Measurements from ENCODE around the gene SH3RF3.
A peak's percentile ranks its signal among the peaks of the same experiment; 100 is the strongest.
"Not testable (repeated sequence)": the region's sequence is repeated elsewhere in the genome, so short reads cannot be mapped to it uniquely, and the experiment has no call there.

The SH3RF3 gene

DNA sequence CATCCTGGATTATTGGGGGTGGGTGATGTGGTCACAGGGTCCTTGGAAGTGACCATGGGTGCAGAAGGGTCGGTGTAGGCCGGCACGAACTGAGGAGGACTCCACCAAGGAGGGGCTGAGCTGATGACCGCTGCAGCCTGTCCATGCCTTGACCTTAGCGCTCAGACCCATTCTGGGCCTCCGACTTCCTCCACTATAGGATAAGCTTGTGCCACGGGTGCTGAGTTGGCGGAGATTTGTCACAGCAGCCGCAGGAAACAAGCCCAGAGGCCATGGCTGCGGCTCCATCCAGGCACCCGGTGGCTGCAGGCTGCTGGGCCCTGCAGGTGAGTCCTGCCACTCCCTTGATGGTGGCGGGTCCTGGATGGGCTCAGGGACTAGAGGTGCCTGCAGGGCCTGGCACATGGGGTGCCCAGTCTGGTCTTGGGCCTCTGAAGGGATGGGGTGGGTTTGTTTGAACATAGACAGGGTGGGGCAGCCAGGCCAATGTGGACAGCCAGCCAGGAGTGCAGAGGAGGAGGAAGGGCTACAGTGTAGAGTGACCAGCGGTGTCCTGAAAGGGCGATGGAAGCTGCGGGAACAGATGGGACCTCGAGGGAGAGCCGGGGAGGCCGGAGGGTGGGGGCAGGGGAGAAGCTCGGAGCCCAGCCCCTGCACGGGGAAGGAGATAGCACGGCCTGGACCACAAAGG lies 400.0 kb downstream of the SH3RF3 start:
- peak in 2 of 10 donors; percentile 23 to 72 for DNase-seq
- intact Hi-C loops (cut with DNase I) = no loop called here

DNA sequence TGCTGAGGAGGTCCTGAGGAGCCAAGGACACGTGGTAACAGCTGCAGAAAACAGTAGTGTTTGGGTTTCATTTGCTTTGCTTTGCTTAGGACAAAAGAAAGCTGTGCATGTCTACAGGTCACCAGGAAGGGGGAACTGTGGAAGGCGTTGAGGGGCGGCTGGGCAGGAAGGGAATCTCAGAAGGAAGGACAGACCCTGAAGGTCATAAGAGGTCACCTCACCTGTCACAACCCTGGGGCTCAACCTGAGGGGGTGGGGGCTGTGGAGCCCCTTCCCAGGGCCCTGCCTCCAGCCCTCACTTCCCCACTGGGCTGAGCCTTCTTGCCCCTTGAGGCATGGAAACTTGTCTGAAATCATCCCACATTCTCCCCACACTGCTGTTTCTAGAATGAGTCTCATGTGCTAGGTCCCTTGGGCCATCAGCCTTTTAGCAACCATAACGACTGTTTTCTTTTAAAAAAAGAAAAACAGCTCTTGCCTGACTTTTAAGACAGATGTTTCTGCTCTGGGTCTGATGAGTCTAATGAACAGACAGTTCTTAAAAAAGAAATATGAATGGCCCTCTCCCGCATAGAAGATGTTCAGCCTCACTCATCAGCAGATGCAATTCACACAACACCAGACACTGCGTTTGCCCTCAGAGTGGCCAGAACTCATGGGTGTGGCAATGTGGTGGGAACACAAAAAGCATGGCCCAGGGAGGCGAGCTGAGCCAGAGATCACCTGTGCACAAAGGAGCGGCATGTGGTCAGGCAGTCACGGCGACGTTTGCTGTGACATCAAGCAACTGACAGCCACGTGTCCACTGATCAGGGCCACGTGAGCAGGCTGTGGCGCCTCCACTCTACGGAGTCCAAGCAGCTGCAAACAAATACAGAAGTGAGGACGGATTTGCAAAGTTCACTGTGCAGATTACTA lies 400.8 kb downstream of the SH3RF3 start:
- intact Hi-C loops (cut with DNase I) = no loop called here
- DNase-seq = peak in 3 of 10 donors; percentile 66 to 77 (median 72)

- intact Hi-C loops (cut with DNase I) = no loop called here
- peak in 1 of 10 donors; percentile 62 for DNase-seq
These were observed 401.7 kb downstream of the SH3RF3 start for GRCh38 chr2:109530712-109531111.

- intact Hi-C loops (cut with DNase I) = no loop called here
- DNase-seq = no peak
These were observed 402.2 kb downstream of the SH3RF3 start for GRCh38 chr2:109531221-109531620.

DNA sequence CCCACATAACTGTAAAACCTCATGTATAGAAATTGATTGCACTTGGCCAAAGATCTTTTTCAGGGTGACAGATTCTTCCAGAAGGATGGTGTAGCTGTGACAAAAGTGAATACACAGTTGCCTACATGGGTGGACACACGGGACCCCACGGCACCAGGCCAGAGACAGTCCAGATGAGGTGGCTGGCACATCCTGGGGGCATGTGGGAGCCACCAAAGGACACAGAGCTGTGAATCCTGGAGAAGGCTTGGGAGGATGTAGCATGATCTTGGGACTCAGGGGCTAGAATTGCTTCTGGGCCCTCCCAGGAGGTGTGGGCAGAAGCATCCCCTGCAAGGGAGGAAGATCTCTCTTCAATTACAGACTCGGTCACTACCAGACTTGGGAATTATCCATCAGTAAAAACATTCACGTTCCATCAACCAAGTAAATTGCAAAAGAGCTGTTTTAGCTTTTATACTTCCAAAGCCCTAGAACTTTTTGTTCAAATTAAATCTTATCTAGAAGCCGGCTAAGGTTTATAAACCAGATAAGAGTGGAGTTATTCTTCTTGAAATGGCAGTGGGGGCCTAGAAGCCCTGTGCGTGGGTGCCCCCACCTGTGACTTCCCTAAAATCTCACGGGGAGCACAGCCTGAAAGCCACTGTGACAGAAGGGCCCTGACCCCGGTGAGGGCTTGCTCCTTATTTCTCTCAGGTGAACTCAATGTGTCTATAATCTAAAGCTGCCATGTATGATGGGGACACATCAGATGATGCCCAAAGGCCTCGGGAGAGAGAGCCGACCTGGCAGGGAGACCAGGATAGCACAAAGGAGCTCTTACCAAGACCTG lies 403.1 kb downstream of the SH3RF3 start:
- no peak for DNase-seq
- intact Hi-C loops (cut with DNase I) = no loop called here

DNA sequence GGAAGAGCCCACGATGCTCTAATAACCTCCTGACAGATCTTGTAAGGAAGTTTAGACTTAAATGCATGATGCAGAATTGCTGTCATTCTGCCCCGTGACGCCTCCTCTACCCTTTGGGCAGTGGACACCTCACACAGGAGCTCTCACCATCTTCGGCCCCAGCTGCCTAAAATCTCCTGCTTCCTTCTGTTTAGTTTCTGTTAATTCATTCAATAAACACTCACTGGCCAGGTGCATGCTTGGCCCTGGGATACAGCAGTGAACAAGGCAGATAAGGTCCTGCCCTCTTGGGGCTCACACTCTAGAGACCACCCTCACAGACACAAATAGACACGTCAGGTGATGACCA lies 403.7 kb downstream of the SH3RF3 start:
- intact Hi-C loops (cut with DNase I) = no loop called here
- DNase-seq = no peak

GRCh38 chr2:109533823-109534222 lies 404.8 kb downstream of the SH3RF3 start:
- intact Hi-C loops (cut with DNase I) = no loop called here
- DNase-seq = no peak

- intact Hi-C loops (cut with DNase I) = no loop called here
- no peak for DNase-seq
These were observed 406.4 kb downstream of the SH3RF3 start for GRCh38 chr2:109535217-109535946.

- intact Hi-C loops (cut with DNase I); DNase-seq: not testable (repeated sequence)
These were observed 407.6 kb downstream of the SH3RF3 start for GRCh38 chr2:109536556-109536955.

- intact Hi-C loops (cut with DNase I) = no loop called here
- DNase-seq = no peak
These were observed 408.7 kb downstream of the SH3RF3 start for GRCh38 chr2:109537565-109538222.

- DNase-seq = no peak
- intact Hi-C loops (cut with DNase I) = no loop called here
These were observed 409.5 kb downstream of the SH3RF3 start for GRCh38 chr2:109538546-109538945.

DNA sequence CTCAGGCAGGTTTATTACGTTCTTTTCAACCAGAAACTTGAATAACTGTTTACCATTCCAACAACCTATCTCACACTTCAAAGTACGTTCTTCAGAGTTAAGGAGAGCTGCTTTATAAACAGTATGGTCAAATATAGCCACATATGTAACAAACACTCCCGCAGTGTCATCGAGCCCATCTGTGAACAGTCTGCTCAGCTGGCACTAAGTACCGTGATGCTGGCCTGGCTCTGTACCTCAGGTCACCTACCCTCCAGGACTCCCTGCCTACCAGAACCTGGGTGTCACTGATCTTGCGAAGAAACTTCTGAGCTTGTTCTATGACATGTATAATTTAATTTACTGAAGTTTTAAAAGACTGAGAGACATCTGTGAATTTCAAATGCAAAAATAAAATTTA lies 413.4 kb downstream of the SH3RF3 start:
- intact Hi-C loops (cut with DNase I) = loop anchor here (10.0 kb wide), 1 partner anchor 182 kb away; no protein-coding TSS in a partner anchor
- DNase-seq = no peak

DNA sequence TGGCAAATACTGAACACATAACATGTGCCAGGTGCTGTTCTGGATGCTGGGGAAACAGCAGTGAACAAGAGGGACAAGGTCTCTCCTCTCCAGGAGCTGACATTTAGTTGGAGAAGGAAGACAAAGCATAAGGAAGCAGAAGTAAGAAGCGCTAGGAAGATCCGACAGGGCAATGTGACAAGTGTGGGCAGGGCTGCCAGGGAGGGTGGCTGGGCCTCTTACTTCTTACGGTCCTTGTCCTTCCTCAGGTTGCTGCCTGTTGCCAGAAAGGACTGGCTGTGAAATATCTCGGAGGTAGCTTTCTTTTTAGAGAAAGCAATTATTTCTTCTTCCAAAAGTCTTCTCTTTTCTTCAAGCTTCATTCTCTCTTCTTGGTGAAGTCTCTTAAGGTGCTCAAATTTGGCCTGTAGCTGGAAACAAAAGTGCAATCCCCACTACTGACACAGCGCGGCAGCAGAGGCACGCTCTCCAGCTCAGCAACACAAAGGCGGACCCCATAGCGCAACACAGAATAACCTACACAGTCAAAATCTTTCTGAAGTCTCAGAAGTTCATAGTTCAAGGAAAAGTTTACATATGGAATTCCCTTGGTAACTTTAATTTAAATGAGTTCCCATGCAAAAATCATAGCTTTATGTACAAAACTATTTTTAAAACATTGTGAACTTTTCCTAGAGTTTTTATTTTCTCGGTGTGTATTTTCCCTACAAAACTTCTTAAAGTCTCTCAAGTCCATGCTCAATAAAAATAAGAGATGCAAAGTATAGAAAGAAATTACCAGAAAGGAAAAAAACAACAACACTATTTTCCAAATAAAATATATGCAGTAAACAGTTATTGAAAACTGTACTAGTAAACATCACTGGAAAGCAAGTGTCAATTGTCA lies 417.1 kb downstream of the SH3RF3 start:
- intact Hi-C loops (cut with DNase I) = loop anchor here (10.0 kb wide), 1 partner anchor 179 kb away; no protein-coding TSS in a partner anchor
- peak; percentile 37 to 96 (median 74) for DNase-seq

DNA sequence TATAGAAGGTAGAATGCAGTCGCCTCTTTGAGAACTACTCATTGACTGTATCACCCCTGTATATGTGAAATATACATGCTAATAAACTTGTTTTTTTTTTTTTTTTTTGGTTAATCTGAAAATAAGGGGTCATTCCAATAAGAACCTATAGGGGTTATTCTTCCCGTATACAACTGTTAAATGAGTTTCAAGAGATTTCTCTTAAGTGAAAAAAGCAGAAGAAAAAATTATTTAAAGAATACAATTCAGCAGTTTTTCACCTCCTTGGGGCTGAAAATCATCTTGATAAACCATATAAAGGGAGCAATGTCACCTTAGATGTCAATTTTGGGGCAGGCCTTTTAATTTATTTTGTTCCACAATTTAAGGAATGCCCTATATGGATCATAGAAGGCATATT lies 418.3 kb downstream of the SH3RF3 start:
- intact Hi-C loops (cut with DNase I) = loop anchor here (10.0 kb wide), 1 partner anchor 178 kb away; no protein-coding TSS in a partner anchor
- DNase-seq = no peak

- DNase-seq = no peak
- intact Hi-C loops (cut with DNase I) = loop anchor here (10.0 kb wide), 1 partner anchor 176 kb away; no protein-coding TSS in a partner anchor
These were observed 420.1 kb downstream of the SH3RF3 start for GRCh38 chr2:109549016-109549590.
